Hepatocyte (in vitro differentiated cells): ENCODE measurements around the gene IRX5.

ENCODE experiments used
- CTCF ChIP-seq: fragments of 200-600 bp; sonication (generic); IDR thresholded peaks from 2 replicates; pipeline ENCODE4 v1.5.1; 2016; ENCODE audit warnings: antibody characterized with exemption, mild to moderate bottlenecking; ENCODE audit not compliant: poor library complexity
- EZH2phosphoT487 ChIP-seq: fragments of 200-600 bp; sonication (generic); IDR thresholded peaks from one replicate; pipeline ENCODE4 v1.6.1; 2018; ENCODE audit warnings: antibody characterized with exemption, mild to moderate bottlenecking, low read depth, moderate library complexity; ENCODE audit not compliant: unreplicated experiment, severe bottlenecking

- TF ChIP-seq CTCF (peak; percentile 36), EZH2phosphoT487 (no peak)
These were observed 26.9 kb downstream of the IRX5 start for GRCh38 chr16:54957403-54958166.
